Endometrium (tissue), 2 donors: ENCODE data around the gene ASB5.

Experiments used
- FAIRE-seq: peaks from 2 replicates; lab custom pipeline; 2012; peaks lifted over from hg19 to GRCh38; lab: Jason Lieb, UNC
- donor health status: control.
- donor health status: control.

Gene ASB5

DNA sequence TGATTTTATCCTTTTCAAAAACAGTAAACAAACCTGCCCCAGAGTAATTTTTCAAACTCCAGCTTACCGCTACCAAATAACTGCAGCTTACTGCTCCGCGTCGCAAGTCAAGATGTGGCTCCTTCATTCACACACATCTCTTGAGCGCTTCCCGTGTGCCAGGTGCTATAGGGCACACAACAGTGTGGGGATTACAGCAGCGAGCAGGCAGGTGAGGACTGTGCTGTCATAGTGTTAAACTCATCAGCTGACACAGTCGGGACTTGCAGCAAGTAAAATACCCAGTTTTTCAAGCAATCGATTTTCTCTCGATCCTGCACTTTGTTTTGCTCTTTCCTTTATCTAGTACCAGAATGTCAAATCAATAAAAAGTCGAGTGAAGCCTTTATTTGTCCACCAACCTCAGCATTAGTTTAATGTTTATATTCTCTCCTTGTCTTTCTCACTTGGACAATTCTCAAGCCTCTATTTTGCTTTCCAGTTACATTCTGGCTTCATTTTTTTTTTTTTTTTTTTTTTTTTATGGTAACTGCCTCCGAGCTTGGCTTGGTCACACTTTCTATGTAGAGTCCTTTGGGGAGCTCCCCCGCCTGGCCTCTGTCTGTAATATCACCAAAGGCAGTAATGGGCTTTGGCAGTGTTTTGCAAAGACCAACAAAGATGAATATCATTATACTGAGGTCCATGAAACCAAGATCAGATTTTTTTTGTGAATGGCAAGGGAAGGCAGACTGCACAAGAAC lies 8.3 kb upstream of the ASB5 start:
- FAIRE-seq: peak; percentile 21

DNA sequence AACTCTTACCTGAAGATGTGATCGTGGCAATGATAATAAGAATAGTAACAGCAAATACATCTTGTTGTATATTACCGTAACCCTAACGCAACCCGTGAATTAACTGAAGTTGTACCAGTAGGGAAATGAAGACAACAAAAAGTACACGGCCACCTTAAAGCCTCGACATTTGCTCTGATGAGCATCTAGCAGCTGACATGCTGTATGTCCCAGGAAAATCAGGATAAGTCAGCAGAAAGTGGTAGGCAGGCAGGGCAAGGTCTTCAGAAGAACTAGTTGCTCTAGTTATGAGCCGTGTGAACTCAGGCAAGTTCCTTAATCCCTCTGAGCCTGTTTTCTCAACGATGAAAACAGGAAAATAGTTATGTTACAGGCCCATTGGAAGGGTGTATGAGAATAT lies 7.7 kb upstream of the ASB5 start:
- FAIRE-seq: no peak

GRCh38 chr4:176274441-176274840 lies 5.4 kb upstream of the ASB5 start:
- no peak for FAIRE-seq

DNA sequence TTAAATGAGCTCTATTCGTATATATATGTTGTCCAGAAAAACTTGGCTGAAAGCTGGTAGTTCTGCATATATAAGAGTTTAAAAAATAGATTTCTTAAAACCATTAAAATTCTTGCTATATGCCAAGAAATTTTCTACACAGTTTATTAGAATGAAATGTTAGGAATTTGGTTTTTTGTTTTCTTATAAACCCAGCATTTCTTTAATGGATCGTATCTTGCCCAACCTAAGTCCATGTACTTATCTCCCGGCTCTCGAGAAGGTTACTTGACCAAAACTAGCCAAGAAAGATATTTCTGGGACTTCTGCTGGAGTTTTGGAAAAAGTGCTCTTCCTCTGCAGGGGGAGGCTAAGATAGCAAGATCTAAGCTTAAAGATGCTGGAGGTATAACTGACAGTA lies 4.7 kb upstream of the ASB5 start:
- FAIRE-seq: no peak

- no peak for FAIRE-seq
Measured at GRCh38 chr4:176272799-176273198, 3.8 kb upstream of the ASB5 start.

- FAIRE-seq: no peak
Measured at GRCh38 chr4:176271749-176272148, 2.7 kb upstream of the ASB5 start.

GRCh38 chr4:176270669-176271068 lies 1.6 kb upstream of the ASB5 start:
- no peak for FAIRE-seq

GRCh38 chr4:176266026-176266425 lies 3.0 kb downstream of the ASB5 start:
- no peak for FAIRE-seq

DNA sequence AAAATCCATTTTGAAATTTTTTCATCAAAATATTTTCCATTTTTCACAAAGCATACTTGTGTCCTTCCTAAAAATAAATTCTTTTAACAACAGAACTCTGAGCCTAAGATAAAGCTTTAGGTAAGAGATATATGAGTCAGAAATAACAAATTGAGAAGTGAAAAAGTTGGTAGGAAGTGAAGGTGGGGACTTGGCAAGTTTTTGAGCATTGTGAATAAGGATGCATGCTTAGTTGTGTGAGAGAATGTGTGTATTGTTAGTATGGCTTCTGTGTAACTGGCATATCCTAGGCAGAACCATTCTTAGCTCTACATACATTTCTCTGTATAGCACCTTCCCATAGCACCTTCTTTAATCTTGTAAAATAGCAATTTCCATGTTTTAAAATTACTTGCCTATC lies 6.8 kb downstream of the ASB5 start:
- FAIRE-seq: no peak

DNA sequence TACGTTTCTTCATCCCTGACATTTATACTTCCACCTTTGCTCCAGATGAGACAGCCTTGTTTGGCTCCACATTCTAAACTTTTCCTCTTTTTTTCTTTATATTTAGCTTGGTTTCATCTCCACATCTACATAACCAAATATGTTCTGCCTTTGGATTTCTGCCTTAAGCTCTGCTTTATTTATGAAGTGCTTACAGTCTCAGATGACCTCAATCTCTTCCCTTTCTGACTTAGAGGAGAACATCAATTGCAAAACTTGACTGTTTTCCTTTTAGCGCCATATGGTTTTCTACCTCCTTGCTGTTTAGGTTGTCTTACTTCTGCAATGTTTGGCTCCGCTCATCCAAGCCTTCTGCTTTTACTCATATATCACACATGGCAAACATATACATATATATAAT lies 7.5 kb downstream of the ASB5 start:
- FAIRE-seq: no peak

DNA sequence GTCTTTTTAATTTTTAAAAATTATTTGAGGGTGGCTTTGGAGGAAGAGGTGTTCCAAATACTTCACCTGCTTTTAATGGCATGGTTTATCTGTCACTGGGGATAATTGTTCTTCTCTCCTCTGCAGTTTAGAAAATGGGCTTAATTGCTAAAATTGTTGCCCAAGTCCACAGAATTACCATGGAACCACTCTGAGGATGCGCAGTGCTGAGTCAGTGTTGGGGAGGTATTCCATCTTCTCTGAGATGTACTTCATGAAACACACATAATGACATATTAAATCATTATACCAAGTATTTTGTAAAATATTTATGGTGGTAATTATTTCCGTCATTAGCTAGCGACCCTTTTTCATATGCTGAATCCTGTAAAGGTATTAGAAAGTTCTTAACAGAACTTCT lies 8.0 kb downstream of the ASB5 start:
- FAIRE-seq: no peak

DNA sequence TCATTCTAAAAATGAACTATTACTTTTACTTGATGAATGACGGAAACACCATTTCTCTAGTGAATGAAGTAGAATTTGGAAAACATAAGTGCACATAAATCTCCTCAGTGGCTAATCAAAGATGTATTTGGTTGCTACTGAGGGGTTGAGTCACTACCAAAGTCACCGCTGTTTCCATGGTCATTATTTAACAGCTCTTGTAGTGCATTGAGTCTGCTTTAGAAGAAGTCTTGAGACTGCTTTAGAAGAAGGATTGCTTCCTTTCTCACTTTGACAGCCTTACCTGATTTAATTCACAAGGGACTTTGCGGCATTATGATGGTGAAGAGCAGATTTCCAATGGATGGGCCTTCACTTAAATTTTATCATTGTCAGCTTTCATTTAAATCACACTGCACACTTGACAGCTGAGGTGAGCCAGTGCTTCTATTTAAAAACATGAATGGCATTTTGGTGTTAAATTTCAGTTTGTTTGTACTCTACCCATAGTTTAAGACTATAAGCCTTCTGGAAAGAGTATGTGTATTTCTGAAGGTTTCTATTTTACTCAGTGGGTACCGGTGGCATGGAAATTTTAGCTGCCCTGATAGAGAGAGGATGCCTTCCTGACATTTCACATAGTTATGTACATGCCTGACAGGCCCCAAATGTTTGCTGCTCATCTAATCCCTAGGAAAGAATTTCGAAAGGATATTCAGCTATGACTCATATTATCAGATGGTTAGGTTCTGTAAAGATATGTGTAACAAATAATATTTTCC lies 9.5 kb downstream of the ASB5 start:
- FAIRE-seq: no peak

DNA sequence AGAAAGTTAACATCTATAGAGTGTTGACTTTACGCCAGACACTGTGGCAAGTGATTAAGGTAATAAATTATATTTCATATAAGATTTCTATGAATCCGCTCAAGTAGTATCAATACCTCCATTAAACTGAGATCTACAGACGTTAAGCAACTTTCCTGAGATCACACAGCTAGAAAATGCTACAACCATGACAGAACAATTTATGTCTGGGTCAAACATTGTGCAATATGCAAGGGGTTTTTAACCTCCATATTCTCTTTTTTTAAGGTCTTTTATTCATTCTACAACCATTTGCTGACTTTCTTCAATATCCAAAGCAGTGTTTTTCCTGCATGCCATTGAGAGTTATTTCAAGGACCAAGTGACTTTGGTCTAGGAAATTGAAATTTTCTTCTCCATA lies 10.9 kb downstream of the ASB5 start:
- no peak for FAIRE-seq

DNA sequence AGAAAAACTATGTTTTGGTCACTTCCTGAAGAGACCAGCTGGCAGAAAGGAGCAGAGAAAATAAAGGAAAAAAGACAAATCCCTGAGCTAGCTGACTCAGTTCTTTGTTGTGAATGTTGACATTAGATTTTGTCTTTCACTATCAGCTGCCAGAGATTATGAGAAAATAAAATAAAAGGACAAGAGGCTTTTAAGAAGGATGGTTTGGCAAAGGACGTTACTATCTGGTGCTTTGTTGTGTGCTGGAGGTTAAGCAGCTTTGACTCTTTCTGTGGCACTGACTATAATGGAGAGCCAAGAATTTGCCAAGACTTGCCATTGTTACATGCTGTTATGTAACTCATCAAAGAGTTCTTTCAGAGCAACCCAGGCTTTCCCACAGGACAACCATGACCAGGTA lies 12.1 kb downstream of the ASB5 start:
- FAIRE-seq: no peak

DNA sequence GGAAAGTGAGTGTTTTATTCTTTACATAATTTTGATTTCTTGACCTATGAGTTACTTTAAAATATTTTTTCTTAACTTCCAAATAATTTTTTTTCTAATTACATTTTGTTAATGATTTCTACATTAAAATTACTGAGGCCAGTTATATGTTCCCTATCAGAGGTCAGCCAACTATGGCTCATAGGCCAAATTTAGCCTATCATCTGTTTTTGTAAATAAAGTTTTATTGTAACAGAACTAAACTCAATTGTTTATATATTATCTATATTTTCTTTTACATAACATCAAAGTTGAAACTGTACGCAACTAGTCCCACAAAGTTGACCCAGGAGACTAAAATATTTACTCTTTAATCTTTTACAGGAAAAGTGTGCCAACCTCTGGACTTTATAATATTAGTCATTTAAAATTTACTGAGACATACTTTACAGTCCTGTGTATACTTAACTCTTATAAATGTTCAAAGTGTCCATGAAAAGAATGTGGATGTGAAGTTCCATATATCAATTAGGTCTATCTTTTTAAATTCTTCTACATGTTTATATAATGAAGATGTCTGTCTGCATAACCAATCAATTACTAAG lies 26.2 kb downstream of the ASB5 start:
- peak; percentile 18 for FAIRE-seq

GRCh38 chr4:176241703-176242102 lies 27.3 kb downstream of the ASB5 start:
- no peak for FAIRE-seq

DNA sequence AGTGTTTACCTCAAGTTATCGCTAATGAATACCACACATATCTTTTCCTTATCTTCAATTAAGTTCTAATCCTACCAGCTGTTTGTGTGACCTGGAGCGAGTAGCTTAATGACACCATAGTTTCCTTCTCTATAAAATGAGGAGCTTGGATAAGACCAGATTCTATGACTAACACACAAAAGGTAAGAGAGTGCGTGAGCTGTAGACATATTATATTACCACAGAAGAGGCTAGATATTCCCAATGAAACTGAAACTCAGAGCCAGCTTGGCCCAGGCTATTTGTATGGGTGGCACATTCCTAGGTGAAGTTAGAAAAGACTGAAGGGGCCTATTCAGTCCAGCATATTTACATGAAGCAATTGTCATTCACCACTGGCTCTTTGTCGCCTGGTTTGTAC lies 30.2 kb downstream of the ASB5 start:
- FAIRE-seq: no peak

DNA sequence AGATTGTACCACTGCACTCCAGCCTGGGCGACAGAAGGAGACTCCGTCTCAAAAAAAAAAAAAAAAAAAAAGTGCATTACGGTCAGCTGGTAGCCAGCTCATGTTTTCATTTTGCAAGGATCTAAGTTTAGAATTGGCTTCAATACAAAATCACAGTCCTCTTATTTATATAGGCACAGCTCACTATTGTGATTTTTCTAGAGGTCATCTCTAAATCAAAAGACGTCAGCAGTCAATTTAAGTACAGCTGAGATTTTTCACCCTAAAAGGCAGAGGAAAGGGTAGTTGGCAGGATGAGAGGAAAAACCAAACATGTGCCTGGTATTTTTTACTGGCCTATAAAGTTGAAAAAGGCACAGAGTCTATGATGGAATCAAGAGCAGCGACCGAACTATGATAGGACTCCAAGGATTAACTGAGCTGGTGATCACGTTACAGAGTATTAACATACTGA lies 30.8 kb downstream of the ASB5 start:
- FAIRE-seq: no peak

DNA sequence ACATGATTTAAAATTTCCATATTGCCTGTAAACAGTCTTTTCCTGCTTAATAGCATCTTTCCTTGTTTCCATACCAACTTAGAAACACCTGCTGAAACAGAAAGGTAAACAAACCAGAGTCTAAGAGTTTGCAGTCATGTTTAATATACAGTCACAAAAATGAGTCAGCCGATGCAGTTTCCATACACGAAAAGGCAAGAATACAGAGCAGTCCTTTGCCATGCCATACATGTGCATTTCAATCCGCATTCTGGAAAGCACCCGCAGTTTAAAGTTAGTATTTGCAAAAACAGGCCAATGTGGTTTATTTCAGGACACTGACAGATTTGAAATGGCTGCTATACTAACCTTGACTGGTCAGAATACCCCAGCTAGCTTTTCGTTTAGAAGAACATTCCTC lies 32.1 kb downstream of the ASB5 start:
- no peak for FAIRE-seq

DNA sequence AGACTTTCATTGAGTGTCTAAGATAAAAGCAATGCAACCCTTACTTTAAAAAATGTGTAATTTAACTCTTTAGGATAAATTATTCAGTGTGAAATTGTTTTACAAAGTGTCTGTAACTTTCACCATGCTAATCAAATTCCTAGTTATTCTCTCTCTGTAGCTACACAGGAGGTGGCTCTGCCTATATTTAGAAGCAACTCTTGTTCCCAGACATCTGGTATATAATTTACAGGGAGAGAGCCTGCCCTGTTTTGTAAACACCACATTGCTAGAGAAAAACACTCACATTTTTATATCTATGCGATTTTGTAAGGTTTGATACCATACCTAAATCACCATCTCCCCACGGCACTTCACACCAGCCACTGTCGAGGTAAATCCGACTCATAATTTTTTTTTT lies 38.2 kb downstream of the ASB5 start:
- FAIRE-seq: no peak

- no peak for FAIRE-seq
Measured at GRCh38 chr4:176229645-176230044, 39.4 kb downstream of the ASB5 start.

DNA sequence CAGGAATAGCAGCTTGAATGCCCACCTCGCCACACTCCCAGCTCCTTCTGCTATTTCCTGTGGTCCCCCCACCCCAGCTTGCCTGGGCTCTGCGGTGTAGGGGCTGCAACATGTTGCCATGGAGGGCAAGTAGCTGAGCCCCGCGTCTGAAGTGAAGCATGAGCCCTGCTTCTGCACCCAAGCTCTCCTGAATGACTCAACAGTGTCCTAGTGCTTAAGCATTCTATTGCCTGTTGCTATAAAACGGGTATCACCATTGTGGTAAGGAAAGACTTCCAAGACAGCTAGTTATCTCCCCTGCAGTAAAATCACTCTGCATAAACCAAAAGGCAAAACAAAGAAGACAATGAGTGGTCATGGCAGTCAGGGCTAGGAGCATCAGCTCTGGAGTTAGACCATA lies 42.3 kb downstream of the ASB5 start:
- FAIRE-seq: no peak

DNA sequence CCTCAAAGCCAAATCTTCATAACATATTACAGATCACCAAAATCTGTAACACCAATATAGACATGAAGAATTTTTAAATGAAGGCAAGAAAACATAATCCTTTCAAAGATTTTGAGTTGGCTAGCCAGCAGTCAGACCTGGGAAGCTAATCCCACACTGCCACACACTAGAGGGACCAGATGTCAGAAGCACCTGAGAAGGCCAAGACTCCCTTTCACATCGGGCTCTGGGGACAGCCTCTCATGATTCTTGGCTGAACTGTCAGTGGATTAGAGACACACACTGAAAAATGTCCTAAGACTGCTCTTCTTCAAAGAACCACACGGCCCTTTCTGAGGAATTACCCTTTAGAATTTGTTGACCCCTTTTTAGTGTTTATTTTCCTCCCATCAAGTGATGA lies 45.5 kb downstream of the ASB5 start:
- FAIRE-seq: no peak

DNA sequence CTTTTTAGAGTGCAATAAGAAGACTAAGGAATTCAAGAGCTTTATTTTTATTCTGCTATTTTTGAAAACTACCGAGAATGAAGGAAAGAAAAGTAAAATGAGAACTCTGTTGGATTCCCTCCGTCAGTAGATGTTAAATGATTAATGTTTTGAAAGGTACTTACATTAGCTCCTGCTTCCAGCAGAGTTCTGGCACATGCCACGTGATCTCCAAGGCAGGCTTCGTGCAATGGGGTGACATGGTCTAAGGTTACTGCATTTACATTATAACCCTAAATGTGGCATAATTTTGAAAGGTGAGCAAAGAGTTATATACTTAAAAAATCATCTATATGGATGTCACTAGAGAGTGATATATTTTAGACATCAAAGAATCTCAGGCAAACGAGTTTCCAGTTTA lies 46.9 kb downstream of the ASB5 start:
- FAIRE-seq: no peak
